Chondrocyte (in vitro differentiated cells): Measurements from ENCODE around the gene NUMBL. TPM values are rescaled to one million over a fixed set of nuclear protein-coding genes. Genes with fewer than 3 reads are reported as not detected.
"Not testable (repeated sequence)": the region's sequence is repeated elsewhere in the genome, so short reads cannot be mapped to it uniquely, and the experiment has no call there.

Experiments
- DNase-seq: peaks from one replicate; pipeline ENCODE4 v3.0.0; 2021; ENCODE audit warnings: mixed read lengths, low spot score
- H3K27ac Mint-ChIP-seq: one replicate; pipeline ENCODE4 v1.8.0; 2021; ENCODE audit warnings: mild to moderate bottlenecking, moderate library complexity, mixed read lengths; ENCODE audit not compliant: unreplicated experiment
- H3K27me3 Mint-ChIP-seq: 2 replicates; pipeline ENCODE4 v1.8.0; 2021; ENCODE audit warnings: low read depth, mixed read lengths
- H3K36me3 Mint-ChIP-seq: 2 replicates; pipeline ENCODE4 v1.8.0; 2021; ENCODE audit warnings: low read depth, mixed read lengths
- H3K4me1 Mint-ChIP-seq: 2 replicates; pipeline ENCODE4 v1.8.0; 2021; ENCODE audit warnings: low read depth, mild to moderate bottlenecking, mixed read lengths
- H3K4me3 Mint-ChIP-seq: one replicate; pipeline ENCODE4 v1.8.0; 2021; ENCODE audit warnings: mild to moderate bottlenecking, moderate library complexity, mixed read lengths; ENCODE audit not compliant: unreplicated experiment
- H3K9me3 Mint-ChIP-seq: 2 replicates; pipeline ENCODE4 v1.8.0; 2021; ENCODE audit warnings: low read depth, mixed read lengths
- total RNA-seq: library from RNA; stranded (reverse); gene quantifications from 3 replicates; pipeline ENCODE4 v1.2.1, GENCODE V29; 2021
- TF ChIP-seq, protein P1 (sequence below): fragments of 200-600 bp; sonication (generic); IDR thresholded peaks from 2 replicates; pipeline ENCODE4 v1.5.0; 2021; ENCODE audit warnings: antibody characterized with exemption, mild to moderate bottlenecking, moderate library complexity

The NUMBL gene
- total RNA-seq, 1 donor from 2014 or later = 121 TPM

DNA sequence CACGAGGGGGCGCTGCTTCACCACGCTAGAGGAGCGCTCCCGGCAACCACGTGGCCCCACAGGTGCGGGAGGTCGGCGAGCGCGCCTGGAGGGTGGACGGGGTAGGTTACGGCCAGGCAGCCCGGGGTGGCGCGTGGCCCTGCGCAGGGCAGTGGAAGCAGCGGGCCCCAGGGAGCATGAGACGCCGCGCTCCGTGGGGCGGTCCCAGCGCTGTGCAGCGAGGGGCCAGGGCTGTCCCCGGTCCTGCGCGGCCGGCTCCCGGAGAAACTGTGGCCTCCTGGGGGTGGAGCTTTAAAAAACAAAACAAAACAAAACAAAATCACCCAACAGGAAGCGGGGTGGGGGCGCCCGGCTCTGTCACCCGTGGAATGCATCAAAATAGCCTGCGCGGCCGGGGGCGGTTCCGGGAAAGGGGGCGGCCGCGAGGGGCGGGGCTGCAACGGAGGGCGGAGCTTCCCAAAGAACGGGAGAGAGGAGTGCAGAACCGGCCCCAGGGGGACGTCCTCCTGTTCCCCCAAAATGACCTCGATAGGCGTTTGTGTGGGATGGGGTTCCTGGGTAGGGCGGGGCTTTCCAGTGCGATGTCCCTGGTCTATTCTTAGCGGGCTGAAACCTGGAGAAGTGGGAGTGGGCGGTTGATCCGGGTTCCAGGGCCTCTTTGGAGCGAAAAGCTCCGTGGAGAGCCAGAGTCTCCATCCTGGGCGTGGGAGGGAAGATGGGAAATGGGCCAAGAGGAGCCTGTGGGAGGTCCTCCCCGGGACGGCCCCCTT lies 27.3 kb downstream of the NUMBL start:
- DNase-seq = no peak
- no peaks in the 10 kb centered on the region for H3K9me3 Mint-ChIP-seq
- no peaks in the 10 kb centered on the region for H3K27me3 Mint-ChIP-seq
- peaks cover 19% of the 10 kb centered on the region for H3K4me1 Mint-ChIP-seq
- peak overlapping the region; percentile 78 for H3K4me3 Mint-ChIP-seq
- peaks cover 5% of the 10 kb centered on the region for H3K36me3 Mint-ChIP-seq
- TF ChIP-seq, protein P1, sequence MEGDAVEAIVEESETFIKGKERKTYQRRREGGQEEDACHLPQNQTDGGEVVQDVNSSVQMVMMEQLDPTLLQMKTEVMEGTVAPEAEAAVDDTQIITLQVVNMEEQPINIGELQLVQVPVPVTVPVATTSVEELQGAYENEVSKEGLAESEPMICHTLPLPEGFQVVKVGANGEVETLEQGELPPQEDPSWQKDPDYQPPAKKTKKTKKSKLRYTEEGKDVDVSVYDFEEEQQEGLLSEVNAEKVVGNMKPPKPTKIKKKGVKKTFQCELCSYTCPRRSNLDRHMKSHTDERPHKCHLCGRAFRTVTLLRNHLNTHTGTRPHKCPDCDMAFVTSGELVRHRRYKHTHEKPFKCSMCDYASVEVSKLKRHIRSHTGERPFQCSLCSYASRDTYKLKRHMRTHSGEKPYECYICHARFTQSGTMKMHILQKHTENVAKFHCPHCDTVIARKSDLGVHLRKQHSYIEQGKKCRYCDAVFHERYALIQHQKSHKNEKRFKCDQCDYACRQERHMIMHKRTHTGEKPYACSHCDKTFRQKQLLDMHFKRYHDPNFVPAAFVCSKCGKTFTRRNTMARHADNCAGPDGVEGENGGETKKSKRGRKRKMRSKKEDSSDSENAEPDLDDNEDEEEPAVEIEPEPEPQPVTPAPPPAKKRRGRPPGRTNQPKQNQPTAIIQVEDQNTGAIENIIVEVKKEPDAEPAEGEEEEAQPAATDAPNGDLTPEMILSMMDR = peak; percentile 100
- H3K27ac Mint-ChIP-seq = peak overlapping the region; percentile 90

DNA sequence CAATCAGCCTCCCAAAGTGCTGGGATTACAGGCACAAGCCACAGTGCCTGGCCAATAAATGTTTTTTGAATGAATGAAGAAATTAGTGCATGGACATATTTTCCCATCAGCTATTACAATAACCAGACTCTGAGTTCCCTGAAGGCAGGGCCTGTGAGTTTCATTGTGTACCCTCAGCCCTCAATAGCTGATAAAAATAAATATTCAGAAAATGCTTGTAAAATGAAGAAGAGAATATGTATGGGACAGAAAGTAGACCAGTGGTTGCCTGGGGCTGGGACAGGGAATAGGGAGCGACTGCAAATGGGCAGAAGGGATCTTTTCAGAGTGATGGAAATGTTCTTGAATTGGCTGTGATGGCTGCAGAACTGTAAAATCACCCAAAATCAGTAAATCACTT lies 28.8 kb downstream of the NUMBL start:
- Mint-ChIP-seq H3K27me3 (no peaks in the 10 kb centered on the region), H3K4me3 (no peak overlapping the region), H3K27ac (no peak overlapping the region), H3K36me3 (peaks cover under 1% of the 10 kb centered on the region), H3K4me1 (peaks cover 14% of the 10 kb centered on the region), H3K9me3 (no peaks in the 10 kb centered on the region)
- TF ChIP-seq, protein P1 = no peak
- no peak for DNase-seq

DNA sequence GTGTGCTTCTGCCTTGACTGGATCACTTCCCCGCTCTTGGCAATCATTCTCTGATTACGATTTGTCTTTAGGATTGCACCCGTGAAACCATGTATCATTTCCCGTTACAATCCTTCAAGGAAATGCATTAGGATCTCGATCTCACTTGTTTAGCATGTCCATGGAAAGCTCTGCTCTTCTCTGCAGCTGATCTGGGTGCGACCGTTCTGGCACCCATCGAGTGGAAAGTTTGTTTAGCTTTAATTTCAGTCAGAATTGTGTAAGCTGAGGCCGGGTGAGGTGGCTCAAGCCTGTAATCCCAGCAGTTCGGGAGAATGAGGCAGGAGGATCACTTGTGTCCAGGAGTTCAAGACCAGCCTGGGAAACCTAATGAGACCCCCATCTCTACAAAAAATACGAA lies 30.9 kb downstream of the NUMBL start:
- peaks cover 11% of the 10 kb centered on the region for H3K4me1 Mint-ChIP-seq
- H3K9me3 Mint-ChIP-seq = no peaks in the 10 kb centered on the region
- no peaks in the 10 kb centered on the region for H3K27me3 Mint-ChIP-seq
- DNase-seq = no peak
- no peak overlapping the region for H3K27ac Mint-ChIP-seq
- no peak overlapping the region for H3K4me3 Mint-ChIP-seq
- TF ChIP-seq, protein P1 = no peak
- no peaks in the 10 kb centered on the region for H3K36me3 Mint-ChIP-seq

DNA sequence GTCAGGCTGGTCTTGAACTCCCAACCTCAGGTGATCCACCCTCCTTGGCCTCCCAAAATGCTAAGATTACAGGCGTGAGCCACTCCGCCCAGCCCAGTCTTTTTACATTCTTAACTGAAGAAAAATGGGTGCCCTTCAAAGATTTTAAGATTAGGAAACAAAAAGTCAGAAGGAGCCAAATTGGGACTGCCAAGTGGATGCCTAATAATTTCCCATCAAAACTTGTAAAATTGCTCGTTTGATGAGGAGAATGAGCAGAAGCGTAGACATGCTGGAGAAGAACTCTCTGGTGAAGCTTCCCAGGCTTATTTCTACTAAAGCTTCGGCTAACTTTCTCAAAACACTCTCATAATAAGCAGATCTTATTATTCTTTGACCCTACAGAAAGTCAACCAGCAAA lies 31.3 kb downstream of the NUMBL start:
- Mint-ChIP-seq H3K27ac (no peak overlapping the region), H3K27me3 (no peaks in the 10 kb centered on the region), H3K4me1 (peaks cover 10% of the 10 kb centered on the region), H3K4me3 (no peak overlapping the region), H3K9me3 (no peaks in the 10 kb centered on the region), H3K36me3 (no peaks in the 10 kb centered on the region)
- TF ChIP-seq, protein P1 = no peak
- DNase-seq = no peak

DNA sequence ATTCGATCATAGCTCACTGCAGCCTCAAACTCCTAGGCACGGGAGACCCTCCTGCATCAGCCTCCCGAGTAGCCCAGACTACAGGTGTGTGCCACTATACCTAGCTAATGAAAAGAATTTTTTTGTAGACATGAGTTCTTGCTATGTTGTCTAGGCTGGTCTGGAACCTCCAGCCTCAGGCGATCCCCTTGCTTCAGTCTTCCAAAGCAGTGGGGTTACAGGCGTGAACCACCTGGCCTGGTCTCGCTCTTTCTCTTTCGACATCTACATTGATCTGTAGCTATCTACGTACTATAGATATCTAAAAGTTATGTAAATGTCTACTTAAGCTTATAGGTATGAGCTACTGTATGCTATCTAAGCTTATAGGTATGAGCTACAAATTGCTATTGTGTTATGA lies 32.4 kb downstream of the NUMBL start:
- Mint-ChIP-seq H3K9me3 (no peaks in the 10 kb centered on the region), H3K4me3 (no peak overlapping the region), H3K36me3 (no peaks in the 10 kb centered on the region), H3K27me3 (no peaks in the 10 kb centered on the region), H3K4me1 (no peaks in the 10 kb centered on the region), H3K27ac (no peak overlapping the region)
- TF ChIP-seq, protein P1 = no peak
- no peak for DNase-seq

DNA sequence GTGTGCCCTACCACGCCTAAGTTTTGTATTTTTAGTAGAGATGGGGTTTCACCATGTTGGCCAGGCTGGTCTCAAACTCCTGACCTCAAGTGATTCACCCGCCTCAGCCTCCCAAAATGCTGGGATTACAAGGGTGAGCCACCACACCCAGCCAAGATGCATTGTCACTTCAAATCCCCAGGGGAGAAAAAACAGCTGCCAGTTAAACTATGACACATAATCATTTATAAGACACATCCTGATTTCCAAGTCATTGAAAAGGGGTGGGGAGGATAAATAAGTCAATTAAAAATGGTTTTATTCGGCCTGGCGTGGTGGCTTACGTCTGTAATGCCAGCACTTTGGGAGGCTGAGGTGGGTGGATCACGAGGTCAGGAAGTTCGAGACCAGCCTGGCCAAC lies 34.8 kb downstream of the NUMBL start:
- H3K27ac Mint-ChIP-seq, H3K27me3 Mint-ChIP-seq, H3K9me3 Mint-ChIP-seq, DNase-seq, H3K36me3 Mint-ChIP-seq, H3K4me3 Mint-ChIP-seq: not testable (repeated sequence)
- peaks cover 14% of the 10 kb centered on the region for H3K4me1 Mint-ChIP-seq

DNA sequence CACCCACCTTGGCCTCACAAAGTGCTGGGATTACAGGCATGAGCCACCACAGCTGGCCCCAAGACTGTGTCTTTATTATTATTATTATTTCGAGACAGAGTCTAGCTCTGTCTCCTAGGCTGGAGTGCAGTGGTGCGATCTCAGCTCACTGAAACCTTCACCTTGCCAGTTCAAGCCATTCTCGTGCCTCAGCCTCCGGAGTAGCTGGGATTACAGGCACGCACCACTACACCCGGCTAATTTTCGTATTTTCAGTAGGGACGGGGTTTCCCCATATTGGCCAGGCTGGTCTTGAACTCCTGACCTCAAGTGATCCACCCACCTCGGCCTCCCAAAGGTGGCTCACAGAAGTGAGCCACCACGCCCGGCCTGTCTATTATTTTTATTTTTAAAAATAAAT lies 38.1 kb downstream of the NUMBL start:
- not testable (repeated sequence) for H3K9me3 Mint-ChIP-seq, H3K27me3 Mint-ChIP-seq, DNase-seq, H3K36me3 Mint-ChIP-seq, H3K4me3 Mint-ChIP-seq, H3K27ac Mint-ChIP-seq
- peaks cover 20% of the 10 kb centered on the region for H3K4me1 Mint-ChIP-seq
